ENCODE results near the gene SOX9.

DNA sequence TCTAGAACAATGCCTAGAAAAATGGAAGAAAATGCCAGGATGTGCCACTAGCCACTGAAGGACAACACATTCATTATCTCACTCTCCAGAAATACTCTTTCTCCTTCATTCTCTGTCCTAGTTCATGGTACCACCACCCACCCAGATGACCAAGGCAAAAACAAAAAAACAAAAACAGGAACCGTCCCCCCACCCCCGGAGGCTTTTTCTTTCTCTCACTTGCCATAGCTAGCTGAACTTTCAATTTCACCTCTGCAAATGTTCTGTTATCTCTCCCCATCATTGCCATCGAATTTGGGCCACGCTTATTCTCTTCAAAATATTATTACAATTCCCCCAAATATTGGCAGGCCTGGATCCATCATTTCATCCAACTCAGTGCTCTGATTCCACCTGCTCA lies 49.0 kb downstream of the SOX9 start:
- TF ChIP-seq, protein P1, sequence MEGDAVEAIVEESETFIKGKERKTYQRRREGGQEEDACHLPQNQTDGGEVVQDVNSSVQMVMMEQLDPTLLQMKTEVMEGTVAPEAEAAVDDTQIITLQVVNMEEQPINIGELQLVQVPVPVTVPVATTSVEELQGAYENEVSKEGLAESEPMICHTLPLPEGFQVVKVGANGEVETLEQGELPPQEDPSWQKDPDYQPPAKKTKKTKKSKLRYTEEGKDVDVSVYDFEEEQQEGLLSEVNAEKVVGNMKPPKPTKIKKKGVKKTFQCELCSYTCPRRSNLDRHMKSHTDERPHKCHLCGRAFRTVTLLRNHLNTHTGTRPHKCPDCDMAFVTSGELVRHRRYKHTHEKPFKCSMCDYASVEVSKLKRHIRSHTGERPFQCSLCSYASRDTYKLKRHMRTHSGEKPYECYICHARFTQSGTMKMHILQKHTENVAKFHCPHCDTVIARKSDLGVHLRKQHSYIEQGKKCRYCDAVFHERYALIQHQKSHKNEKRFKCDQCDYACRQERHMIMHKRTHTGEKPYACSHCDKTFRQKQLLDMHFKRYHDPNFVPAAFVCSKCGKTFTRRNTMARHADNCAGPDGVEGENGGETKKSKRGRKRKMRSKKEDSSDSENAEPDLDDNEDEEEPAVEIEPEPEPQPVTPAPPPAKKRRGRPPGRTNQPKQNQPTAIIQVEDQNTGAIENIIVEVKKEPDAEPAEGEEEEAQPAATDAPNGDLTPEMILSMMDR (IDR thresholded peaks at IDR 0.05; ENCODE audit: insufficient read depth, low read length, poor library complexity, severe bottlenecking) = no peak
- TF ChIP-seq EZH2phosphoT487 (conservative IDR thresholded peaks at IDR 0.05; ENCODE audit: low read length) = no peak
